Activated naive CD8-positive, alpha-beta T cell (primary cell): ENCODE data around the gene CEACAM4.

Experiments
- H3K27ac Mint-ChIP-seq: one replicate; pipeline ENCODE4 v1.8.0; 2021; ENCODE audit warnings: mixed read lengths
- H3K27me3 Mint-ChIP-seq: one replicate; pipeline ENCODE4 v1.8.0; 2021; ENCODE audit warnings: mixed read lengths
- H3K36me3 Mint-ChIP-seq: one replicate; pipeline ENCODE4 v1.8.0; 2021; ENCODE audit warnings: mixed read lengths
- H3K4me1 Mint-ChIP-seq: one replicate; pipeline ENCODE4 v1.8.0; 2021; ENCODE audit warnings: low read depth, mixed read lengths
- H3K4me3 Mint-ChIP-seq: one replicate; pipeline ENCODE4 v1.8.0; 2021; ENCODE audit warnings: mild to moderate bottlenecking, mixed read lengths
- H3K9me3 Mint-ChIP-seq: one replicate; pipeline ENCODE4 v1.8.0; 2021; ENCODE audit warnings: low read depth, mixed read lengths

CEACAM4 gene

DNA sequence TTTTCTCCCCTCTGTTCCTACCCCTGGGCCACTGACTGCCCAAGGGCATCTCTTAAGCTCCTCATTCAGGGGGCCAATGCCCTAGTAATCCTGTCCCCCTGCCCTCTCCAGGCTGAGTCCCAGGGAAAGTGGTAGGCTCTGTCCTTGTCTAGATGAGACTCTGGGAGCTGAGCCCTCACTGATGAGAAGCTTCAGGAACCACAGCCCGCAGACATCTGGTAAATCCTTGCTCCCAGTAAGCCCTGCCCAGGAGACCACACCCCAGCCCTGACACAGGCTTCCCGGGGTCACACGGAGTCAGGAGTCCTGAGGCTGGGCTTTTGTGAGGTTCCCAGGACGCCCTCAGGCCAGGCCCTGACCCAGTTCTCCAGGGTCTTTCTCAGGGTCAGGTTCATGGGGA lies 1.9 kb downstream of the CEACAM4 start:
- Mint-ChIP-seq H3K4me1 (no peaks in the 10 kb centered on the region), H3K27ac (no peak overlapping the region), H3K4me3 (no peak overlapping the region), H3K9me3 (no peaks in the 10 kb centered on the region), H3K36me3 (no peaks in the 10 kb centered on the region), H3K27me3 (peaks cover 5% of the 10 kb centered on the region)

DNA sequence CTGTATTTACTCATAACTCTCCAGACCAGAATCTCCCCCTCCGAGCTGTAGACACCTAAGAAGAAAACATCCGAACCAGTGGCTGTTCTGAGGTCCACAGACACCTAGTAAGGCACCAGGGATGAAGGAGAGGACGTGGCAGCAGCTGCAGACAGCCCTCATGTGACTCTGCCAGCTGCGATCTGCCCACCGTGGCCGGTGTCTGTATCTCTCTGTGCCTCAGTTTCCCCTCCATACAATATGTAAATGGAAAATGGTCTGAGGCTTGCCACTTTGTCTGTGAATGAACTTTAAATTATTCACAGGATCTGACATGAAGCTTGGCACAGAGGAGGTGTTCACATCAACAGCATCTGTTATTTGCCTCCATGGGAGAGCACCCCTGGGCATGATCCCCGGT lies 2.4 kb downstream of the CEACAM4 start:
- H3K4me3 Mint-ChIP-seq, result no peak overlapping the region
- no peak overlapping the region for H3K27ac Mint-ChIP-seq
- H3K27me3 Mint-ChIP-seq, result peaks cover 5% of the 10 kb centered on the region
- no peaks in the 10 kb centered on the region for H3K4me1 Mint-ChIP-seq
- H3K36me3 Mint-ChIP-seq, result no peaks in the 10 kb centered on the region
- no peaks in the 10 kb centered on the region for H3K9me3 Mint-ChIP-seq

DNA sequence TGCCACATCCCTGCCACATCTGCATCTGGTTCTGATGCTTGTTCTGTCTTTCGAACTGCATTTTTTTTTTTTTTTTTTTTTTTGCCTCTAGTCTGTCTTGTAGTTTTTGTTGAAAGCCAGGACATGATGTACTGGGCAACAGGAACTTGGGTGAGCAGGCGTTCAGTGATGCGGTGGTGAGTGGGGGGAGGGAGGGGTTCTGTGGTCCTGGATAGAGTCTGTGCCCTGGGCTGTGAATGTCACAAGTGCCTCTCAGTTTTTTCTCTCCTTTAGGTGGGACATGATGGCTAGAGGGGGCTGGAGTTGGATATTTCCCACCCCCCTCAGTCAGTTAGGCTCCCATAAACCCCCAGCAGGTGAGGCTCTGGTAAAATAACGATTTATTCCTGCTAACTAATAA lies 3.5 kb downstream of the CEACAM4 start:
- no peaks in the 10 kb centered on the region for H3K4me1 Mint-ChIP-seq
- no peaks in the 10 kb centered on the region for H3K36me3 Mint-ChIP-seq
- peaks cover 5% of the 10 kb centered on the region for H3K27me3 Mint-ChIP-seq
- H3K9me3 Mint-ChIP-seq, result no peaks in the 10 kb centered on the region
- H3K4me3 Mint-ChIP-seq, result no peak overlapping the region
- H3K27ac Mint-ChIP-seq, result no peak overlapping the region

DNA sequence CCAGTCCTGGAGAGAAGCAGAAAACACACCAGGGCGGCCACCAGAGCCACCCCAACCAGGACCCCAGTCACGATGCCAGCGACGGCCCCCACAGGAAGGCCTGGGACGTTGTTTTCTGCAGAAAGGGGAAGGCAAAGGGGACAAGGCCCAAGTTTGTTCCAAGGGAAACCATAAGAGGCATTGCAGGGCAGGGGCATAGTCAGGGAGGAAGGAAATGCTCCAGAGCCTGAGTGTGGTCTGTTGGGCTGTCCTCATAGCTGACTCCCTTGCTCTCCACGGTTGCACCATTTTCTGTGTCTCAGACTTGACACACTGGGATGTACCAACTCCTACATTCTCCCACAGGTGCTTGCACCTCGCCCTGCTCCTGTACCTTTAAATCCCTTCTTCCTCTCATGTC lies 5.2 kb downstream of the CEACAM4 start:
- Mint-ChIP-seq H3K9me3 (no peaks in the 10 kb centered on the region), H3K4me1 (no peaks in the 10 kb centered on the region), H3K27me3 (peaks cover 2% of the 10 kb centered on the region), H3K4me3 (no peak overlapping the region), H3K27ac (no peak overlapping the region), H3K36me3 (no peaks in the 10 kb centered on the region)

DNA sequence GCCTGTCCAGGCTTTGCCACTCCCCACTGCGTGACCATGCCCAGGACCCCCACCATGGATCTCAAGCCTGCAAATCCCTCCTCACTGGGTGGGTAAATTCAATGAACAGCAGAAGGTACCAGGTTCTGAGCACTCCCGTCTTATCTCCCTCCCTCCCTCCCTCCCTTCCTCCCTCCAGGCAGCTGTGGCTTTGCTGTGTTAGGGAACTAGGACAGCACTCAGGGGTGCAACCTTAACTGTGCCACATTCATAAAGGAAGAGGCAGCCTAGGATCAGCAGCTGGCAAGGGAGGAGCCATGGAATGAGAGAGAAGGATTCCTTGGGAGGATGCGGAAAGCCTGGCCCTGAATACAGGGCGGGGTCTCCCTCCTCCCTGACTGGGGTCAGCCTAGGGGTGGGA lies 5.6 kb downstream of the CEACAM4 start:
- no peak overlapping the region for H3K27ac Mint-ChIP-seq
- no peaks in the 10 kb centered on the region for H3K9me3 Mint-ChIP-seq
- H3K27me3 Mint-ChIP-seq, result peaks cover 4% of the 10 kb centered on the region
- H3K4me3 Mint-ChIP-seq, result no peak overlapping the region
- H3K36me3 Mint-ChIP-seq, result no peaks in the 10 kb centered on the region
- no peaks in the 10 kb centered on the region for H3K4me1 Mint-ChIP-seq

DNA sequence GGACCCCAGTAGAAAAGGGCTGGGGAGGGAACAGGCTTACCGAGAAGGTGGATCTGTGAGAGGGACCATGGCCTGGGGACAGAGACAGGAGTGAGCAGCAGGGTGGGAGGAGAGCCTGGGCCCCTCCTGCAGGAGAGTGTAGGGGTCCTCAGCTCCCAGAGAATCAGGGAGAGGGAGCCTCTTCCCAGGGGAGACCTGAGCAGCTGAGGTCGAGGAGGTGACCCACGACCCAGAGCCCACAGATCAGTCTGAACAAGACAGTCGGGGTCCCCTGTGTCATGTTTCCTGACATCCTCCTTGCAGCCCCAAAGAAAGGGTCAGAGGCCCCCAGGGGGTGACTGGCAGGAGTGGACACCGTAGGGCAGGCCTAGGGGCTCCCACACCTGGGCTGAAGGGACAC lies 6.7 kb downstream of the CEACAM4 start:
- Mint-ChIP-seq H3K27ac (no peak overlapping the region), H3K4me1 (no peaks in the 10 kb centered on the region), H3K27me3 (peaks cover 5% of the 10 kb centered on the region), H3K4me3 (no peak overlapping the region), H3K36me3 (no peaks in the 10 kb centered on the region), H3K9me3 (no peaks in the 10 kb centered on the region)

DNA sequence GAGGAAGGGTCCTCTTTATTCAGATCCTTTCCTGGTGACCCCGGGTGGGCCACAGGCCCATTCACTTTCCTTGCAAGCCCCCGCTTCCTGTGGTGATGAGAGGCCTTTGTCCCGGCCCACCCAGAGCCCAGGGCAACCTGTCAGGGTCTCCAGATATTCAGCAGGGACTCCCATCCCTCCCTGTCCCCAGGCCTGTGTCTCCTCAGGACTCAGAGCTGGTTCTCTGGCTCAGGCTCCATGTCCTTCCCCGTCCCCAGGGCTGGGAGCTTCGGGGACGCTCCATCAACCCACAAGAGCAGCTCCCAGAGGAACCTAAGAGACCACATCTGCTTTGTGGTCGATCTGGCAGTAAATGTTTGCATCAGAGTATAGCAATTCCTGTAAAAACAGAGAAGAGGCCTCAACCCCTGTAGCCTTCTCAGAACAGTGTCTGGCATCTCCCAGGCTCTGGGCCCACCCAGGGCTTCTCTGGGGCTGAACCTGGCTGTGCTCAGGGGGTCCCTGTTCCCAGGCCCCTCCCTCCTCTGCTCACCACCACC lies 7.8 kb downstream of the CEACAM4 start:
- no peaks in the 10 kb centered on the region for H3K36me3 Mint-ChIP-seq
- H3K27ac Mint-ChIP-seq, result no peak overlapping the region
- H3K4me3 Mint-ChIP-seq, result no peak overlapping the region
- no peaks in the 10 kb centered on the region for H3K9me3 Mint-ChIP-seq
- H3K4me1 Mint-ChIP-seq, result no peaks in the 10 kb centered on the region
- H3K27me3 Mint-ChIP-seq, result peaks cover 6% of the 10 kb centered on the region

DNA sequence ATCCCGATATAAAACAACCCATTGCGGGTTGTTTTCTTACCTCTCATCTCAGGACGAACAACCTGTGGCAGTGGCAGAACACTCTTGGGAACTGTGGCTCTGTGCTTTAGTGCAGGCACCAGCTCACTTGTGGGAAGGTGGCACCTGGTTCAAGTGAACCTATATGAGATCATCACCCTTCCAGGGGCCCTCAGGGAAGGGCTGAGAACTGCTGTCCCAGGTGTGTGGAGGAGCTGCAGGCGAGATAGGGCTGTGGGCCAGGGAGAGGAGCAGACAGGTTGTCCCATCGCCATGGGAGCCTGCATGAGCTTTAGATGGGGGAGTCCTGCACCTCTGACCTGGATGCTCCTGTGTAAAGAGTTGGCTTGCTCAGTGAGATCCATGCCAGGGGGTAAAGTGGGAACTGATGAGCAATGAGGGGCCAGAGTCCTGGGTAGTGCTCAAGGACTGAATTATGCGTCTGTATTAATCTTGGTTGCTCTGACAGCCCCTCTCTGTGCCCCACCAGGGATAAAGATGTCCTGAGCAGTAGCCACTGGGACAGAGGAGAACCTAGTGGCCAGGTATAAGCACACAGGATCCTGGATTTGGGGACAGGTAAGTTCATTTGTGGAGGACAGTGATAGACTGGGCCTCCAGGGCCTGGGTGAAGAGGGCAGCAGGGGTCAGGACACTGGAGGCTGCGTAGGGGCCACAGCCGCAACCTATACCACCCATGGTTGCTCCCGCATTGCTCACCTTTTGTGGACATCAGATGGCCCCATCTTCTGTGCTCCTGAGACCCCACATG lies 8.7 kb downstream of the CEACAM4 start:
- no peak overlapping the region for H3K4me3 Mint-ChIP-seq
- H3K27ac Mint-ChIP-seq, result no peak overlapping the region
- peaks cover 2% of the 10 kb centered on the region for H3K36me3 Mint-ChIP-seq
- no peaks in the 10 kb centered on the region for H3K9me3 Mint-ChIP-seq
- H3K27me3 Mint-ChIP-seq, result peaks cover 6% of the 10 kb centered on the region
- H3K4me1 Mint-ChIP-seq, result no peaks in the 10 kb centered on the region

DNA sequence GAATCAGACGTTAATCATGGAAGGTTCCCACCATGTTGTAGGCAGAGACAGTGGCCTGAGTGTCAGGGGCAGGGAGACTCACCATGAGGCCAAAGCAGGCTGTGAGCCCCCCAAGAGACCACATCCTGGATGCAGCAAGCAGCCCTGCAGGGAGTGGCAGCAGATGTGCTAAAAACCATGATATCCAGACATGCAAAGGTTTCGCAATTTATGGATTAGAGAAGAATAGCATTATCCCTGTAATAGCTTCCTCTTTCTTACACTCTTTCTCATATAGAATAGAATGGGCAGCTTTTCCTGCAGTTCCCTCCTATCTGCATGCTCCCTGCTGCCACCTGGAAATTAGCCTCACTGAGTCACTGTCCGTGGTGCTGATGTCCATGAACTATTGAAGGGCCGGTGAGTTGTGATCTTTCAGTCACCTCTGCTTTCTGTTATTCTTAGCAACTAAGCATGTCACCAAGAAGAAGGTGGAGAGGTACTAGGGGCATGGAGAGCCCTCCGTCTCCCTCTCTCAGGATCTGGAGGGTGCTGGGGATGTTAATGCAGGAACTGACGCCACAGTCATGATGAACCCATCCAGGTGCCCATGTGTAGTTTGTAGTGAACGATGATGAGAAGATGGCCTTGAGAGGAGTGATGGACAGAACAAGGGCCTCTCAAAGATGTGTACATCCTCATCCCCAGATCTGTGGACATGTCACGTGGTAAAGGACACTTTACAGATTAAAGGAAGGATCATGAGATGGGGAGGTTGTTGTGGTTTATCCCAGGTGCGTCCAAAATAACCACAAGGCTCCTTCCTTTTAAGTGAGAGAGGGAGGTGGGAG lies 9.9 kb downstream of the CEACAM4 start:
- Mint-ChIP-seq H3K9me3 (no peaks in the 10 kb centered on the region), H3K4me1 (no peaks in the 10 kb centered on the region), H3K36me3 (peaks cover 2% of the 10 kb centered on the region), H3K27ac (no peak overlapping the region), H3K4me3 (no peak overlapping the region), H3K27me3 (peaks cover 6% of the 10 kb centered on the region)

DNA sequence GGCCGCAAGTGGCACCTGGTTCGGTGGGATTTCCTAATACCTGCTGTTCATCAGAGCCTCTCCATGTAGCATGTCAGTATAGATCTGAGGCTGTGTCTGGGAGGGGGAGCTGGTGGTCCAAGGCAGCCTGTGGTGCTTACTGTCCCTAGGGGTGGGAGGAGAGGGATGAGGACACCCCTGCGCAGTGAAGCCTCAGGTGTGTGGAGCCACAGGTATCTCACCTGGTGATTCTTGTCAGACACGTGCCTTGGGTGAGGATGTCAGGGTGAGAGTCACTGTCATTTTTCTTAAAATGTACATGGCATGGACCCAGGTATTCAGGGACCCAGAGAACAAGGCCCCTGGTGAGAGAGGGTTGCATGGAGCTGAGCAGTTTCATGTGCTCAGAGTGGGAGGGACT lies 11.7 kb downstream of the CEACAM4 start:
- Mint-ChIP-seq H3K36me3 (peaks cover 2% of the 10 kb centered on the region), H3K4me3 (no peak overlapping the region), H3K27ac (no peak overlapping the region), H3K4me1 (no peaks in the 10 kb centered on the region), H3K9me3 (no peaks in the 10 kb centered on the region), H3K27me3 (peaks cover 6% of the 10 kb centered on the region)

DNA sequence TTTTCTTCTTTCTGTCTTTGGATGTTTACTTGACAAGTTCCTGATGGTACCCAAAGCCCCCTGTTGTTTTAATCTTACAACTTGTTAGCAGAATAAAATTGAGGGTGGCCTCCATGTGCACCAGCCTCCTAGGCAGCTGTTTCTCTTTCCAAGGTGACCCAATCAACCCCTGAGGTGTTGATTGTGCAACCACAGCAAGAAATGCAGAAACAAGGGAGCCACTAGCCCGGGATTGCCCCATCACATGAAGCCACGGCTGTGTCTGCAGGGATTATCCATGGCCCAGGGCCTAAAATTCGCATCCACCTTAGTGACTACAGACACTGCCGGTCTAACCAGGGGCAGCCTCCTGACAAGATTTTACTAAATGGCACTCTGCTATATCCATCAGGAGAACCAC lies 14.4 kb downstream of the CEACAM4 start:
- H3K27ac Mint-ChIP-seq, result no peak overlapping the region
- H3K4me1 Mint-ChIP-seq, result no peaks in the 10 kb centered on the region
- H3K9me3 Mint-ChIP-seq, result no peaks in the 10 kb centered on the region
- no peak overlapping the region for H3K4me3 Mint-ChIP-seq
- H3K36me3 Mint-ChIP-seq, result peaks cover 2% of the 10 kb centered on the region
- peaks cover 6% of the 10 kb centered on the region for H3K27me3 Mint-ChIP-seq

DNA sequence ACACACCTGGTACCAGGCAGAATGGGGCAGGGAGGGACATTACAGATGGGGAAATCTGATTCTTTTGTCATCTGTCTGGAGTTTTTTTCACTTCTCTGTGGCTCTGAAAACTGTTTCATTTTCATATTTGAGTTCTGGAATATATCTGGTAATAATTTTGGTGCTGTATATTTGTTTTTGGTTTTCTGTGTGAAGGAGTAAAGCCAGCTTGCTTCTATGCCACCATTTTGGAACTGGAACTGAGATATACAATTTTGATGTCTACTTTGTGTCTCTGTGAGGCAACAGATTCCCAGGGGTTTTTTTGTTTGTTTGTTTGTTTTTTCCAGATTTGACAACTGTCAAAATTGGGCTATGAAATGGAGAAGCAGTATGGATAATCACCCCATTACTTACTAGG lies 16.1 kb downstream of the CEACAM4 start:
- H3K36me3 Mint-ChIP-seq, result peaks cover 2% of the 10 kb centered on the region
- no peaks in the 10 kb centered on the region for H3K4me1 Mint-ChIP-seq
- H3K4me3 Mint-ChIP-seq, result no peak overlapping the region
- no peaks in the 10 kb centered on the region for H3K9me3 Mint-ChIP-seq
- H3K27me3 Mint-ChIP-seq, result peaks cover 4% of the 10 kb centered on the region
- no peak overlapping the region for H3K27ac Mint-ChIP-seq

DNA sequence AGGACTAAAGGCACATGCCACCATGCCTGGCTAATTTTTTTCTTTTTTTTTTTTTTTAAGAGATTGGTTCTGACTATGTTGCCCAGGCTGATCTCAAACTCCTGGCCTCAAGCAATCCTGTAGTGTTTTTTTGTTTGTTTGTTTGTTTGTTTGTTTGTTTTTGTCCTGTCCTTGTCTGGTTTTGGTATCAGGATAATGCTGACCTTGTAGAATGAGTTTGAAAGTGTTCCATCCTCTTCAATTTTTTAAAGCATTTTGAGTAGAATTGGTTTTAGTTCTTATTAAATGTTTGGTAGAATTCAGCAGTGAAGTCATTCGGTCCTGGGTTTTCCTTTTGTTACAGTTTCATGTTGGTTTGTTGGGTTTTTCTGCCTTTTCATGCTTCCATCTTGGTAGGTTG lies 19.2 kb downstream of the CEACAM4 start:
- Mint-ChIP-seq H3K27ac (no peak overlapping the region), H3K27me3 (no peaks in the 10 kb centered on the region), H3K4me3 (no peak overlapping the region)

DNA sequence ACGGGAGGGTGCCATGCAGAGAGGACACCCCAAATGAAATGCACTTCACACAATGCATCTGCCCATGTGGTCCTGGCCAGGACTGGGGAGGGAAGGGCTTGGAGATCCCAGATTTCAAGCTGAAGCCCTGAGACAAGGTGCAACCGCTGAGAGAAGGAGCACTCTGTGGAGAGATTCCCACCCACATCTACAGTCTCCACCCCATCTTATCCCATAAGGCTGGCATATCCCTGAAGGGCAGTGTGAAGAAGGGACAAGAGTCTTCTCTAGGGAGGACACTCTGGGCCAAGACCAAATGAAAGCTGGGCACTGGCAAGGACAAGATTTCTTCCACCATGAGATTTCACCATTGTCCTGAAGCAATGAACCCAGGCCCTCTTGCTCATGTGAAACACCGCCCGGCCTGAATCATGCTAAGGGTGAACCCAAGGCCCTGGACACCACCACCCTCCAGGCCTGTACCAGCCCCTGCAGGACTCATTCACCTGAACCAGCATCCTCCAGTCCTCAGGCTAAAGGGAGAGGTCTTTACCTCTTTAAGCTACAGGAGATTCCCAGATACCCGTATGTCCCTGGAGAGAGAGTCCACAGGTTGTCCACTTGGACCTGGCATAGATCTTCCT lies 20.5 kb downstream of the CEACAM4 start:
- Mint-ChIP-seq H3K27ac (no peak overlapping the region), H3K4me3 (no peak overlapping the region), H3K36me3 (no peaks in the 10 kb centered on the region), H3K27me3 (no peaks in the 10 kb centered on the region), H3K4me1 (no peaks in the 10 kb centered on the region), H3K9me3 (no peaks in the 10 kb centered on the region)

More for the DNA sequence above, 19.2 kb downstream of the CEACAM4 start:
- no peaks in the 10 kb centered on the region for H3K36me3 Mint-ChIP-seq
- H3K4me1 Mint-ChIP-seq, result no peaks in the 10 kb centered on the region
- H3K9me3 Mint-ChIP-seq, result no peaks in the 10 kb centered on the region

DNA sequence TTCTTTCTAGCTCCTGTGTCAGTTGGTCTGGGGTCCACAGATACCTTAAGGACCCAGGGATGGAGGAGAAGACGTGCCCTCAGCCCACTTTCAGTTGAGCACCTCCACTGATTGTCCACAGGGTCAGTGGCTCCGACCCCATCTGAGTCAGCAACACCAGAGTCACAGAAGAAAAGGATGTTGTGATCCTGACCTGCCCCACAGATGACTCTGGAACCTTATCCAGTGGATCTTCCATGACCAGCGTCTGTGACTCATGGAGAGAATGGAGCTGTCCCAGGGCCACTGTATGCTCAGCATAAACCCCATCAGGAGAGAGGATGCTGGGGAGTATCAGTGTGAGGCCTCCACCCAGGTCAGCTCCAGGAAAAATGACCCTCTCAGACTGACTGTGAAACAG lies 22.0 kb downstream of the CEACAM4 start:
- Mint-ChIP-seq H3K9me3 (no peaks in the 10 kb centered on the region), H3K4me3 (no peak overlapping the region), H3K4me1 (no peaks in the 10 kb centered on the region), H3K36me3 (no peaks in the 10 kb centered on the region), H3K27me3 (no peaks in the 10 kb centered on the region), H3K27ac (no peak overlapping the region)
